Aorta (tissue), 5 donors: ENCODE results near the gene DTX3L. TPM values are rescaled to one million over a fixed set of nuclear protein-coding genes. Genes with fewer than 3 reads are reported as not detected.

Experiments used
- ATAC-seq: fragments of 200-7000 bp; cut with Tn5 transposase; one replicate; pipeline ENCODE4 v1.9.1; 2022; ENCODE audit warnings: moderate library complexity; ENCODE audit not compliant: low FRiP score
- DNase-seq, 2 donors: peaks; one replicate each; pipeline ENCODE4 v3.0.0-alpha.2; 2020
- H3K27ac ChIP-seq, 2 donors: one replicate each; pipeline ENCODE4 v1.5.1; 2013; ENCODE audit warnings: low read length in 2 of 2, mild to moderate bottlenecking in 2 of 2, moderate library complexity in 2 of 2, control low read depth in 1 of 2, inconsistent platforms in 1 of 2, low read depth in 1 of 2
- H3K27me3 ChIP-seq, 2 donors: one replicate each; pipeline ENCODE4 v1.6.1; 2013; ENCODE audit warnings: control low read depth in 1 of 2, low read length in 1 of 2, mild to moderate bottlenecking in 1 of 2, moderate library complexity in 1 of 2; ENCODE audit not compliant: insufficient read depth in 2 of 2, control insufficient read depth in 1 of 2
- H3K36me3 ChIP-seq, 2 donors: one replicate each; pipeline ENCODE4 v1.6.1; 2013; ENCODE audit warnings: control low read depth in 1 of 2, low read length in 1 of 2, mild to moderate bottlenecking in 1 of 2; ENCODE audit not compliant: insufficient read depth in 2 of 2, control insufficient read depth in 1 of 2
- H3K4me1 ChIP-seq, 2 donors: one replicate each; pipeline ENCODE4 v1.6.1; 2013; ENCODE audit warnings: low read length in 2 of 2, control low read depth in 1 of 2, mild to moderate bottlenecking in 1 of 2, moderate library complexity in 1 of 2; ENCODE audit not compliant: insufficient read depth in 2 of 2, control insufficient read depth in 1 of 2
- H3K4me3 ChIP-seq, 2 donors: one replicate each; pipeline ENCODE4 v1.5.1; 2013; ENCODE audit warnings: low read length in 2 of 2, control low read depth in 1 of 2, mild to moderate bottlenecking in 1 of 2
- H3K9me3 ChIP-seq: one replicate; pipeline ENCODE4 v1.6.1; 2013; ENCODE audit warnings: mild to moderate bottlenecking, low read length; ENCODE audit not compliant: control insufficient read depth
- WGBS, 2 donors: extraction: QIAGEN DNeasy Blood & Tissue Kit; methylation state at CpG; one replicate each; pipeline ENCODE4 v1.1.7; 2013; 5-methylcytosine and 5-hydroxymethylcytosine counted together
- intact Hi-C, 2 donors: fragments of 100-400 bp; cut with DNase I; formaldehyde crosslinking; loops; one replicate each; pipeline versions ENCODE4 v1.14.2 to v1.15.0; 2022
- long read RNA-seq, 2 donors: library from polyadenylated mRNA; unstranded; transcript quantifications; one replicate each; pipeline ENCODE4 v2.0.0, GENCODE V29; 2020 to 2021
- polyA plus RNA-seq, 2 donors: library from polyadenylated mRNA; stranded (reverse); fragments of 200-250 nt; gene quantifications; one replicate each; pipeline ENCODE4 v1.2.3, GENCODE V29; 2013
- total RNA-seq, 2 donors: library from RNA; stranded (reverse); fragmentation: NEBNext Ultra II Directional; extraction: Animal tissue kit (Norgen Biotek cat#: 25700); gene quantifications; one replicate each; pipeline ENCODE4 v1.2.1, GENCODE V29; 2021
- donor health status: healthy with polysubstance abuse.
- donor health status: Bipolar disorder and iron deficiency.
- donor health status: DM: no; HTN: no; CAD: no.
- donor health status: DM: no; HTN: no; CAD: no.
- donor health status: DM: yes; HTN: yes; CAD: no.

DTX3L gene
- total RNA-seq (10 to 100 TPM; 26.6 to 33.3 TPM), polyA plus RNA-seq (1 to 10 TPM; 5.5 to 6.0 TPM)
- long read RNA-seq, donor 1, full-length matches to known transcripts: 2 of 22 reads
- long read RNA-seq, donor 1, partial matches to known transcripts: 4 of 22 reads
- long read RNA-seq, donor 1, other reads (novel, unspliced or antisense): 16 of 22 reads
- long read RNA-seq, donor 2, full-length matches to known transcripts: 4 of 15 reads
- long read RNA-seq, donor 2, partial matches to known transcripts: 1 of 15 reads
- long read RNA-seq, donor 2, other reads (novel, unspliced or antisense): 10 of 15 reads

DNA sequence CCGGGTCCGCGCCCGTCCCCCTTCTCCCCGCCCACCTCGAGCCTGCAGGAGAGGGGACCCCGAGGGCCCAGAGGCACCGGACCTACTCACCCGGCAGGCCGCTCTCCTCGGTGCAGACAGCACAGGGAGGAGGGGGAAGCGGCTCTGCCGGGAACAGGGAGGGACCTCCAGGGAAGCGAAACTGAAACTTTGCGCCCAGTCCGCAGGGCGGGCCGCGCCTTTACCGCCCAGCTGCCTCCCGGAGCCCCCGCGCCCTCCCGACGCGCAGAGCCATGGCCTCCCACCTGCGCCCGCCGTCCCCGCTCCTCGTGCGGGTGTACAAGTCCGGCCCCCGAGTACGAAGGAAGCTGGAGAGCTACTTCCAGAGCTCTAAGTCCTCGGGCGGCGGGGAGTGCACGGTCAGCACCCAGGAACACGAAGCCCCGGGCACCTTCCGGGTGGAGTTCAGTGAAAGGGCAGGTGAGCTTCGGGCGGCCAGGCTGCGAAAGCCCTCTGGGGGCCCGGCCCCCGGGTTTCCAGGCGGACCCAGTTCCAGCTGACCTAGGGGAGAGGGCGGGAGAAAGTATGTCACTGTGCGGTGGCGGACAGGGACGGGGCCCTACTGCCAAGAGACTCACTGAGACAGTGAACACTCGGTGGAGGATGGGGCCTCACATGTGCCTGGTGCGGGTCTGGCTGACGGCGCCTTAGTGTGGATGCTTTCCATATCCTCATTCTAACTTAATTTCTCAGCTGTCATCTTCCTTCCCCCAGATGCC lies at the start of gene DTX3L, which contains the start of gene PARP9:
DTX3L (plus strand) TSS at position 184 of the 758 bp plus-strand sequence; CDS start at position 273, 89 bp downstream.
PARP9 (minus strand) TSS at position 146 of the 758 bp plus-strand sequence. CDS start 4,680 bp downstream, outside the sequence.
- WGBS, 2 donors: 0% methylated on average over 54 to 56 of the region's 56 CpGs
- DNase-seq (peak; percentile 92 to 93), ATAC-seq (peak; percentile 97)
- Histone ChIP-seq H3K36me3 (peaks cover 0 to 2% of the 10 kb centered on the region in 2 donors), H3K4me3 (peak within 1 kb of the TSS; percentile 65 to 77), H3K27me3 (no peaks in the 10 kb centered on the region), H3K27ac (peak within 1 kb of the TSS; percentile 5 to 59), H3K9me3 (no peaks in the 10 kb centered on the region), H3K4me1 (no peaks in the 10 kb centered on the region)
- intact Hi-C loops: loop anchor here in 1 of 2 donors (5.0 kb wide), 1 partner anchor 118 kb away; the partner anchor contains the start of gene PARP14

DNA sequence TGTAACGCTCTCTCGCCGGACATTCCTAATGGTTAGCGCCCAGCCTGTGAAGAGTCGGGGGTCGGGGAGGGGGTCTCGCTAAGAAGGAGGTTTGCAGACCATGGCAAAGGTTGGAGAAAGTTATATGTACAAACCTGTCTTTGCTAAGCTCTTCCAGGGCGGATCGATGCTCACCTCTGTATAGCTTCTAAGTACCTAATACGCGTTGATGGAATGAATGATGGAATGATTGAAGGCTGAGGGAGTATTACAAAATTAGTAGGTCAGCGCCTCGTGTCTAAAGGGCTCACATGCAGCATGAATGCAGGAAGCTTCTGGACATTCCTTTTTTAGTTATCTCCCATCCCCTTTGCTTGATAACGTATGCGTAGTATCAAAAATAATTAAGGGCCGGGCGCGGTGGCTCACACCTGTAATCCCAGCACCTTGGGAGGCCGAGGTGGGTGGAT lies 49.1 kb upstream of the DTX3L start:
- intact Hi-C loops: no loop called here
- Histone ChIP-seq H3K36me3 (no peaks in the 10 kb centered on the region), H3K27me3 (no peaks in the 10 kb centered on the region), H3K9me3 (no peaks in the 10 kb centered on the region), H3K27ac (no peak overlapping the region), H3K4me3 (peak overlapping the region in 1 of 2 donors; percentile 81), H3K4me1 (no peaks in the 10 kb centered on the region)
- ATAC-seq (no peak), DNase-seq (no peak)
- WGBS, 2 donors: 37 to 38% methylated on average over 19 of the region's 19 CpGs

DNA sequence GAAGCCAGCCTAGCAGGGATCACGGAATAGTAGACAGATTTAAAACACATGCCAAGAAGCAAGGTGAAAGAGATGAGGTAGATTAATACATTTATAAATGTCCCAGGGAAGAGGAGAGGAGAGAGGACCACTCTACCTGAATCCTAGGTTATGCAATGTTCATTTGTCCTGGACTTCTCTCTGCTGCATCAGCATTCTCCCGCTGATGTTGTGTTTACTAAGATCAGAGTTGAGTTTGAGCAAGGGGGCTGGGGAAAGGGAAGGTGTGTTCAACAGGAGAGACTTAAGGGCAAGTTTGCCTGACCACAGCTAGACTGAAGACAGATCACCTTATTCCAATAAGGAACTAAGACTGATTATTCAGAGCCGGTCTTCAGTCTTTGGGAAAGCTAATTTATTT lies 48.3 kb upstream of the DTX3L start:
- 94 to 97% methylated on average over 3 of the region's 3 CpGs for WGBS, 2 donors
- ATAC-seq: no peak
- intact Hi-C loops: no loop called here

DNA sequence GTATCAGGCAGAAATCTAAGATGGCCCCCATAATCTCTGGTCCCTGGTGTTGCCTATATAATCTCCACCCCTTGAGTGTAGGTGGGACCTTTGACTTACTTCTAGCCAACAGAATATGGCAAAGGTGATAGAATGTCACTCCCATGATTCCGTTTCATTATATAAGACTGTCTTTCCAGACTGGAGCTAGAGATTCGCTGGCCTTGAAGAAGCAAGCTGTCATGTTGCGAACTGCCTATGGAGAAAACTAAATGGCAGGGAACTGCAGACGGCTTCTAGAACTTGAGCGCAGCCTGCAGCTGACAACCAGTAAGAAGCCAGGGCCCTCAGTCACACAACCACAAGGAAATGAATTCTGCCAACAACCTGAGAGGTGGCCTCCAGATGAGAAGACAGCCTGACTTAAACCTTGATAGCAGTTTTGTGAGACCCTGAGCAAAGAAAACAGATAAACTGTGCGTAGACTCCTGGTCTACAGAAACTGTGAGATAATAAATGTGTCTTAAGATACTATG lies 47.2 kb upstream of the DTX3L start:
- H3K27me3 ChIP-seq: no peaks in the 10 kb centered on the region
- no peak overlapping the region for H3K27ac ChIP-seq
- H3K4me1 ChIP-seq: no peaks in the 10 kb centered on the region
- no peaks in the 10 kb centered on the region for H3K9me3 ChIP-seq
- 90 to 92% methylated on average over 6 of the region's 6 CpGs for WGBS, 2 donors
- no peak overlapping the region for H3K4me3 ChIP-seq
- no peaks in the 10 kb centered on the region for H3K36me3 ChIP-seq
- intact Hi-C loops: no loop called here
- ATAC-seq (no peak), DNase-seq (no peak)

More for the DNA sequence above, 48.3 kb upstream of the DTX3L start:
- no peak for DNase-seq
- no peak overlapping the region for H3K27ac ChIP-seq
- no peaks in the 10 kb centered on the region for H3K36me3 ChIP-seq
- H3K4me1 ChIP-seq: no peaks in the 10 kb centered on the region
- no peaks in the 10 kb centered on the region for H3K9me3 ChIP-seq
- H3K4me3 ChIP-seq: no peak overlapping the region
- H3K27me3 ChIP-seq: no peaks in the 10 kb centered on the region

DNA sequence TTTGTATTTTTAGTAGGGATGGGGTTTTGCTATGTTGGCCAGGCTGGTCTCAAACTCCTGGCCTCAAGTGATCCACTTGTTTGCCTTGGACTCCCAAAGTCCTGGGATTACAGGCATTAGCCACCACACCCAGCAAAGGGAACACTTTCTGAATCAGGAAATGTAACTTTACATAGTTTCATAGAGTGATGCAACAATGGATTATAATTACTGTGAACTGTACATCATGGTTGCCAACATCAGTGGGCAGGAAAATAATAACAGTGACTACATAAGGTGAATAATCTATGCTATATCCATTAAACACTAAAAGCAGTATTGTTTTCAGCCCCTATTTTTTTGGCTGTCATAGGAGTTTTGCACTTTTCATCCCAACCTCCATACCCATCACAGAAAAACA lies 44.4 kb upstream of the DTX3L start:
- intact Hi-C loops: no loop called here
- Histone ChIP-seq H3K4me1 (no peaks in the 10 kb centered on the region), H3K27me3 (no peaks in the 10 kb centered on the region), H3K4me3 (no peak overlapping the region), H3K9me3 (no peaks in the 10 kb centered on the region), H3K27ac (no peak overlapping the region), H3K36me3 (no peaks in the 10 kb centered on the region)
- DNase-seq (no peak), ATAC-seq (no peak)

DNA sequence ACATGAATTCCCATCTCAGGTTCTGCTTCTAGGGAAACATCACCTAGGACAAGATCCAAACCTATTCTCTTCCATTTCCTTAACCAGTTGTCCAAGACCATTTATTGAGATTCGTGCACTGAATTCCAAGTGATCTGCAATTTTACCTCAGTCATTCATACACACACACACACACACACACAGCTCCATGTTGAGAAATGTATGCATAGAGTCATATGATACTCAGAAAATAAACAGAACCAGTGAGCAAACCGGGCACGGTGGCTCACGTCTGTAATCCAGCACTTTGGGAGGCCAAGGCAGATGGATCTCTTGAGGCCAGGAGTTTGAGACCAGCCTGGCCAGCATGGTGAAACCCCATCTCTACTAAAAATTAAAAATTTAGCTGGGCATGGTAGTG lies 43.3 kb upstream of the DTX3L start:
- ATAC-seq: no peak
- Histone ChIP-seq H3K27me3 (no peaks in the 10 kb centered on the region), H3K27ac (no peak overlapping the region), H3K4me3 (no peak overlapping the region), H3K36me3 (no peaks in the 10 kb centered on the region), H3K9me3 (no peaks in the 10 kb centered on the region), H3K4me1 (no peaks in the 10 kb centered on the region)
- intact Hi-C loops: no loop called here
- WGBS, 2 donors: 67 to 83% methylated on average over 4 of the region's 4 CpGs
- DNase-seq: no peak

DNA sequence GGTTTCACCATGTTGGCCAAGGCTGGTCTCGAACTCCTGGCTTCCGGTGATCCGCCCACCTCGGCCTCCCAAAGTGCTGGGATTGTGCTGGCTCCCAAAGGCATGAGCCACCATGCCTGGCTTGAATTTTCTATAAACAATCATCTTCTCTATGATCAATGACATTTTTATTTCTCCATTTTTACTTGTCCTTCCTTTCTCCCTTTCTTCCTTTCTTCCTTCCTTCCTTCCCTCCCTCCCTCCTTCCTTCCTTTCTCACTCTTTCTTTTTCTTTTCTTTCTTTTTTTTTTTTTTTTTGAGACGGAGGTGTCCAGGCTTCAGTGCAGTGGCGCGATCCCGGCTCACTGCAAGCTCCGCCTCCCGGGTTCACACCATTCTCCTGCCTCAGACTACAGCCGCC lies 40.8 kb upstream of the DTX3L start:
- DNase-seq (no peak), ATAC-seq (no peak)
- H3K9me3 ChIP-seq: no peaks in the 10 kb centered on the region
- no peak overlapping the region for H3K27ac ChIP-seq
- no peaks in the 10 kb centered on the region for H3K4me1 ChIP-seq
- 92 to 95% methylated on average over 11 of the region's 11 CpGs for WGBS, 2 donors
- intact Hi-C loops: no loop called here
- H3K4me3 ChIP-seq: no peak overlapping the region
- H3K27me3 ChIP-seq: no peaks in the 10 kb centered on the region
- H3K36me3 ChIP-seq: no peaks in the 10 kb centered on the region

DNA sequence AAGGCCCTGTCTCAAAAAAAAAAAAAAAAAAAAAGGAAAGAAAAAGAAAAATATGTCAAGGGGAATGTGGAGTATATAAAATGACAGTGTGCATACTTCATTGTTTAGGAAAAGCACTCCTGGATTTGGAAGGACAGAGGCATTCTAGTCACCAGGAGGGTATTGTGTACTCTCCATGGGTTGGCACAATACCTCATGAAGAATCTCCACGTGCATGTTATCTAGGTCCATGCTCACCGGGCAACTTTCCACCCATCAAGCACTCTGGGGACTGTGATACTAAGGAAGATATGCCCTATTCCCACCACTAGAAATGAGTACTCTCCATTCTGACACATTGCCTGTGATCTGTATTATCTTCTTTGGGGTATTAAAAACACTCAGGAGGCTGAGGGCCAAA lies 34.0 kb upstream of the DTX3L start:
- Histone ChIP-seq H3K4me1 (no peaks in the 10 kb centered on the region), H3K27ac (no peak overlapping the region), H3K4me3 (no peak overlapping the region), H3K27me3 (no peaks in the 10 kb centered on the region), H3K36me3 (peaks cover 7 to 12% of the 10 kb centered on the region in 2 donors), H3K9me3 (no peaks in the 10 kb centered on the region)
- ATAC-seq (no peak), DNase-seq (no peak)
- WGBS, 2 donors: 77 to 82% methylated on average over 2 of the region's 2 CpGs
- intact Hi-C loops: no loop called here
